HepG2 (cell line): ENCODE data around the gene VEGFB. TPM values are rescaled to one million over a fixed set of nuclear protein-coding genes. Genes with fewer than 3 reads are reported as not detected.

ENCODE experiments used
- AKNA ChIP-seq: sonication (generic); formaldehyde crosslinking; IDR thresholded peaks from 2 replicates; pipeline ENCODE4 v1.4.0; 2020; ENCODE audit warnings: missing genetic modification reagents, borderline replicate concordance
- ARNTL ChIP-seq: sonication (generic); formaldehyde crosslinking; IDR thresholded peaks from 2 replicates; pipeline ENCODE4 v1.4.0; 2020; ENCODE audit warnings: mild to moderate bottlenecking, missing genetic modification reagents
- E2F5 ChIP-seq: sonication (generic); formaldehyde crosslinking; conservative IDR thresholded peaks from 2 replicates; pipeline ENCODE4 v1.4.0; 2020; ENCODE audit warnings: missing genetic modification reagents
- GATAD2A ChIP-seq: IDR thresholded peaks from 2 replicates; pipeline ENCODE4 v1.6.1; 2016
- NFATC3 ChIP-seq: sonication (generic); formaldehyde crosslinking; IDR thresholded peaks from 2 replicates; pipeline ENCODE4 v1.5.1; 2020; ENCODE audit warnings: mild to moderate bottlenecking, missing genetic modification reagents
- PAWR ChIP-seq: sonication (generic); formaldehyde crosslinking; IDR thresholded peaks from 2 replicates; pipeline ENCODE4 v1.4.0; 2020; ENCODE audit warnings: missing genetic modification reagents, mild to moderate bottlenecking, borderline replicate concordance
- RCOR2 ChIP-seq: IDR thresholded peaks from 2 replicates; pipeline ENCODE4 v1.6.1; 2016; ENCODE audit warnings: missing biosample characterization, missing genetic modification reagents
- RFX3 ChIP-seq: IDR thresholded peaks from 2 replicates; pipeline ENCODE4 v1.6.1; 2016; ENCODE audit warnings: missing biosample characterization, missing genetic modification reagents
- XRCC5 ChIP-seq: fragments of 200-400 bp; formaldehyde crosslinking; optimal IDR thresholded peaks from 2 replicates; pipeline ENCODE3; 2017; ENCODE audit warnings: mild to moderate bottlenecking, low read length
- YEATS2 ChIP-seq: sonication (generic); formaldehyde crosslinking; IDR thresholded peaks from 2 replicates; pipeline ENCODE4 v1.4.0; 2020; ENCODE audit warnings: missing genetic modification reagents, borderline replicate concordance
- ZBTB10 ChIP-seq: sonication (generic); formaldehyde crosslinking; IDR thresholded peaks from 2 replicates; pipeline ENCODE4 v1.4.0; 2020; ENCODE audit warnings: missing genetic modification reagents, borderline replicate concordance
- ZIK1 ChIP-seq: sonication (generic); formaldehyde crosslinking; IDR thresholded peaks from 2 replicates; pipeline ENCODE4 v1.5.0; 2020; ENCODE audit warnings: mild to moderate bottlenecking, low read depth, missing genetic modification reagents, borderline replicate concordance
- ZNF124 ChIP-seq: sonication (generic); formaldehyde crosslinking; IDR thresholded peaks from 2 replicates; pipeline ENCODE4 v1.4.0; 2020; ENCODE audit warnings: missing genetic modification reagents
- ZNF264 ChIP-seq: sonication (generic); formaldehyde crosslinking; IDR thresholded peaks from 2 replicates; pipeline ENCODE4 v1.4.0; 2020; ENCODE audit warnings: missing genetic modification reagents
- ZNF558 ChIP-seq: sonication (generic); formaldehyde crosslinking; IDR thresholded peaks from 2 replicates; pipeline ENCODE4 v1.9.0; 2022; ENCODE audit warnings: mild to moderate bottlenecking, missing genetic modification reagents, borderline replicate concordance
- ZNF605 ChIP-seq: sonication (generic); formaldehyde crosslinking; IDR thresholded peaks from 2 replicates; pipeline ENCODE4 v1.8.0; 2022; ENCODE audit warnings: mild to moderate bottlenecking, missing genetic modification reagents
- ZNF724P ChIP-seq: sonication (generic); formaldehyde crosslinking; IDR thresholded peaks from 2 replicates; pipeline ENCODE4 v1.8.0; 2022; ENCODE audit warnings: missing genetic modification reagents, borderline replicate concordance
- polyA plus RNA-seq, 8 experiments: library from polyadenylated mRNA; depleted of rRNA in 3 of 8; stranded (reverse) in 7 of 8; unstranded in 1 of 8; fragments of >200 nt; fragmentation: Illumina TruSeq in 4 of 8; extraction: Trizol in 4 of 8; gene quantifications; 2 replicates each; pipeline versions ENCODE4 v1.2.1 to v1.2.3, GENCODE V29; 2011 to 2016; ENCODE audit warnings: low read depth in 4 of 8, missing spikeins in 1 of 8, mixed read lengths in 1 of 8; ENCODE audit not compliant: insufficient read depth in 1 of 8
- total RNA-seq, 5 experiments: library from RNA; depleted of rRNA; stranded (reverse); fragments of >200 nt; fragmentation: Illumina TruSeq; extraction: Trizol; gene quantifications; 2 replicates each; pipeline ENCODE4 v1.2.3, GENCODE V29; 2016; ENCODE audit warnings: low read depth in 1 of 5
- TF ChIP-seq, protein P1 (sequence below), 2 experiments: fragments of 450-650 bp in 1 of 2; sonication (generic) in 1 of 2; formaldehyde crosslinking; IDR thresholded peaks; 2 replicates each; pipeline versions ENCODE4 v1.5.0 to v1.8.0; 2020 to 2022; ENCODE audit warnings: mild to moderate bottlenecking in 1 of 2, missing genetic modification reagents in 1 of 2
- TF ChIP-seq, protein P2 (sequence below): sonication (generic); formaldehyde crosslinking; IDR thresholded peaks from 2 replicates; pipeline ENCODE4 v1.4.0; 2020; ENCODE audit warnings: mild to moderate bottlenecking, missing genetic modification reagents

VEGFB gene
- total and polyA plus RNA-seq, 2 of the 13 experiments (the other 11 are each of a cell fraction or from before 2014, with no cell fraction given) = 9.0 to 11.3 TPM

DNA sequence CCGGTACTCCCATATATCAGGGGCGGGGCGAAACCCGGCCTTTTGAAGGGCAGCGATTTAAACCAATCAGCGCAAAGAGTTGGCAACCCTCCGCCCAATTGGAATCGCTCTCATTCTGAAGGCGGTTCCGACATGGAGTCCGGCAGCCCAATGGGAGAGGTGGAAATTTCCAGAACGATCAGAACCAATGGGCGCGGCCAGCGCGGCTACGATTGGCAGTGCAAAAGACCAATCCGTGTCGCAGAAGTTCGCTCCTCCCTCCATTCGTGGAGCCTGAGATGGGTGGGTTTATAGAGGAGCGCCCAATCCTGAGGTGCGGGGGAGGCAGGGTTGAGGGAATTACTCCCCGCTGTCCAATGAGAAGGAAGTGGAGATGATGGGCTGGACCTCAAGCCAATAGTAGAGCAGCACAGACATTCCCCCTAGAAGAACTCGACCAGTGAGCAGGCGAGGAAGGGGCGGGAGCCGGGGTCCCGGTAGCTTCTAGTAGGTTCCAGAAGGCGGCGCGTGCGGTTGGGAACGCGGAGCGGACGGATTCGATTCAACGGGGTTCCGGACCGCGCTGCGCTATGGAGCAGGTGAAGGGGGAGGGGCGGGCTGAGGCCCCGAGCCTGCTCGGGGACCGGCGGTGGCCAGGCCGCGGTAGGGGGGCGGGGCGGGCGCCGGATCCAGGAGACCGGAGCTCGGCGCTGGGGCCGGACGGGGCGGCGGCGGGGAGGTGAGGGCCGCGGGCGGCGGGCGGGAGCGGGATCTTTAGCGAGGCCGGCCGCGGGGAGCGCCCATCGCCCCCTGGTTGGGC is 48.5 kb upstream of the VEGFB start, which contains the start of gene STIP1 (continued):
- TF ChIP-seq YEATS2 (peak; percentile 38; the same call in 1 of the 2 replicates), ZIK1 (CRISPR knock-in tag) (0 out of 2 replicates have a peak, but pooled peaks have one; percentile 29), AKNA (CRISPR knock-in tag) (no peak), ZNF264 (peak; percentile 56; the same call in 1 of the 2 replicates), NFATC3 (CRISPR knock-in tag) (no peak), ZBTB10 (peak; percentile 59; the same call in 1 of the 2 replicates), GATAD2A (CRISPR knock-in tag) (no peak), PAWR (CRISPR knock-in tag) (no peak), ZNF605 (CRISPR knock-in tag) (peak; percentile 53; the same call in 1 of the 2 replicates), RCOR2 (CRISPR knock-in tag) (no peak), ZNF724P (CRISPR knock-in tag) (no peak), ZNF124 (CRISPR knock-in tag) (no peak), E2F5 (CRISPR knock-in tag) (peak; percentile 78), ARNTL (no peak), RFX3 (CRISPR knock-in tag) (no peak), XRCC5 (peak; percentile 50), ZNF558 (no peak)
- TF ChIP-seq, protein P1, sequence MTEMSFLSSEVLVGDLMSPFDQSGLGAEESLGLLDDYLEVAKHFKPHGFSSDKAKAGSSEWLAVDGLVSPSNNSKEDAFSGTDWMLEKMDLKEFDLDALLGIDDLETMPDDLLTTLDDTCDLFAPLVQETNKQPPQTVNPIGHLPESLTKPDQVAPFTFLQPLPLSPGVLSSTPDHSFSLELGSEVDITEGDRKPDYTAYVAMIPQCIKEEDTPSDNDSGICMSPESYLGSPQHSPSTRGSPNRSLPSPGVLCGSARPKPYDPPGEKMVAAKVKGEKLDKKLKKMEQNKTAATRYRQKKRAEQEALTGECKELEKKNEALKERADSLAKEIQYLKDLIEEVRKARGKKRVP (CRISPR knock-in tag; IDR thresholded peaks at IDR 0.05) = no peak
- TF ChIP-seq, protein P2, sequence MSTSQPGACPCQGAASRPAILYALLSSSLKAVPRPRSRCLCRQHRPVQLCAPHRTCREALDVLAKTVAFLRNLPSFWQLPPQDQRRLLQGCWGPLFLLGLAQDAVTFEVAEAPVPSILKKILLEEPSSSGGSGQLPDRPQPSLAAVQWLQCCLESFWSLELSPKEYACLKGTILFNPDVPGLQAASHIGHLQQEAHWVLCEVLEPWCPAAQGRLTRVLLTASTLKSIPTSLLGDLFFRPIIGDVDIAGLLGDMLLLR = peak; percentile 36; the same call in 1 of the 2 replicates
